Transverse colon (tissue), 4 donors: ENCODE data around the gene CDK1.

Experiments
- CTCF ChIP-seq, 5 experiments: fragments of 200-600 bp in 3 of 5; fragments of 450-650 bp in 2 of 5; sonication (generic) in 3 of 5; IDR thresholded peaks; 1 replicate in 2 of 5; 2 replicates in 3 of 5; pipeline ENCODE4 v1.5.1; 2016 to 2017; ENCODE audit warnings: antibody characterized with exemption in 5 of 5, inconsistent platforms in 3 of 5, mild to moderate bottlenecking in 2 of 5, moderate library complexity in 1 of 5
- EP300 ChIP-seq: sonication (generic); formaldehyde crosslinking; IDR thresholded peaks from one replicate; pipeline ENCODE4 v1.6.1; 2017; ENCODE audit warnings: antibody characterized with exemption, low read depth
- POLR2A ChIP-seq: fragments of 450-650 bp; IDR thresholded peaks from one replicate; pipeline ENCODE4 v1.6.1; 2016; ENCODE audit warnings: antibody characterized with exemption, mild to moderate bottlenecking, moderate library complexity
- POLR2AphosphoS5 ChIP-seq, 3 donors: sonication (generic); formaldehyde crosslinking; IDR thresholded peaks; one replicate each; pipeline ENCODE4 v1.6.1; 2016; ENCODE audit warnings: antibody characterized with exemption in 3 of 3

- TF ChIP-seq CTCF (IDR thresholded peaks at IDR 0.05) = no peak
- no peak for TF ChIP-seq EP300
- no peak for TF ChIP-seq POLR2A
- no peak for TF ChIP-seq POLR2AphosphoS5 (IDR thresholded peaks at IDR 0.05)
These were observed 44.8 kb upstream of the CDK1 start for GRCh38 chr10:60733517-60733822.
